Erythroblast (primary cell): Measurements from ENCODE around the gene VWC2L.

Experiments used
- GATA1 ChIP-seq: IDR thresholded peaks from 2 replicates; pipeline ENCODE4 v1.6.1; 2011; ENCODE audit warnings: low read depth, mild to moderate bottlenecking, control low read depth, low read length, moderate library complexity
- POLR2A ChIP-seq: IDR thresholded peaks from 2 replicates; pipeline ENCODE4 v1.6.1; 2011; ENCODE audit warnings: mild to moderate bottlenecking, low read length

GRCh38 chr2:214389334-214389733 is 21.5 kb upstream of the VWC2L start:
- TF ChIP-seq POLR2A, result no peak
- TF ChIP-seq GATA1, result no peak
